Keratinocyte (primary cell): ENCODE results near the gene ASNSD1. TPM values are rescaled to one million over a fixed set of nuclear protein-coding genes. Genes with fewer than 3 reads are reported as not detected.

Experiments used
- DNase-seq: peaks from one replicate; pipeline ENCODE4 v3.0.0-alpha.2; 2011; ENCODE audit warnings: low read depth, missing footprints, low spot score
- FAIRE-seq: peaks from 2 replicates; lab custom pipeline; 2011; peaks lifted over from hg19 to GRCh38; lab: Jason Lieb, UNC
- H2AFZ ChIP-seq: 2 replicates; pipeline ENCODE4 v1.6.0; 2012; ENCODE audit warnings: low read length, control low read depth, inconsistent platforms; ENCODE audit not compliant: control insufficient read depth
- H3K27ac ChIP-seq: 2 replicates; pipeline ENCODE4 v1.5.1; 2011; ENCODE audit warnings: low read length; ENCODE audit not compliant: control insufficient read depth, insufficient read depth
- H3K27me3 ChIP-seq: 3 replicates; pipeline ENCODE4 v1.6.0; 2011; ENCODE audit warnings: low read length; ENCODE audit not compliant: control insufficient read depth, insufficient read depth; ENCODE audit errors: extremely low read depth
- H3K36me3 ChIP-seq, 2 experiments: 2 replicates in 1 of 2; 3 replicates in 1 of 2; pipeline ENCODE4 v1.5.1; 2011; ENCODE audit warnings: low read length in 2 of 2, mild to moderate bottlenecking in 1 of 2; ENCODE audit not compliant: control insufficient read depth in 2 of 2, insufficient read depth in 2 of 2; ENCODE audit errors: extremely low read depth in 1 of 2
- H3K4me1 ChIP-seq: 3 replicates; pipeline ENCODE4 v1.5.1; 2011; ENCODE audit warnings: low read length; ENCODE audit not compliant: control insufficient read depth, insufficient read depth; ENCODE audit errors: extremely low read depth
- H3K4me2 ChIP-seq: 3 replicates; pipeline ENCODE4 v1.6.0; 2011; ENCODE audit warnings: low read depth, low read length; ENCODE audit not compliant: control insufficient read depth, insufficient read depth; ENCODE audit errors: extremely low read depth
- H3K4me3 ChIP-seq, 3 experiments: fragments of 200-600 bp in 1 of 3; sonication (generic) in 1 of 3; 2 replicates in 2 of 3; 3 replicates in 1 of 3; pipeline ENCODE4 v1.5.1; 2011 to 2016; ENCODE audit warnings: low read length in 3 of 3, mild to moderate bottlenecking in 3 of 3, control low read depth in 2 of 3, inconsistent platforms in 1 of 3, low read depth in 1 of 3, mixed read lengths in 1 of 3, mixed run types in 1 of 3, moderate library complexity in 1 of 3; ENCODE audit not compliant: control insufficient read depth in 2 of 3, insufficient read depth in 2 of 3; ENCODE audit errors: extremely low read depth in 1 of 3
- H3K79me2 ChIP-seq: 2 replicates; pipeline ENCODE4 v1.6.0; 2012; ENCODE audit warnings: low read length; ENCODE audit not compliant: control insufficient read depth, insufficient read depth
- H3K9ac ChIP-seq: 3 replicates; pipeline ENCODE4 v1.6.0; 2011; ENCODE audit warnings: low read length; ENCODE audit not compliant: control insufficient read depth, insufficient read depth; ENCODE audit errors: extremely low read depth
- H3K9me1 ChIP-seq: 3 replicates; pipeline ENCODE4 v1.6.0; 2011; ENCODE audit warnings: low read length; ENCODE audit not compliant: control insufficient read depth, insufficient read depth; ENCODE audit errors: extremely low read depth
- H3K9me3 ChIP-seq: 2 replicates; pipeline ENCODE4 v1.5.1; 2012; ENCODE audit warnings: low read depth, low read length; ENCODE audit not compliant: control insufficient read depth
- H4K20me1 ChIP-seq: 3 replicates; pipeline ENCODE4 v1.6.0; 2011; ENCODE audit warnings: low read length; ENCODE audit not compliant: control insufficient read depth, insufficient read depth; ENCODE audit errors: extremely low read depth
- CTCF ChIP-seq, 3 experiments: IDR thresholded peaks in 1 of 3; conservative IDR thresholded peaks in 1 of 3; optimal IDR thresholded peaks in 1 of 3; 2 replicates in 2 of 3; 3 replicates in 1 of 3; pipeline versions ENCODE3 to v1.5.1; 2011; ENCODE audit warnings: low read length in 3 of 3, mild to moderate bottlenecking in 3 of 3, moderate library complexity in 2 of 3, control low read depth in 1 of 3, inconsistent platforms in 1 of 3; ENCODE audit not compliant: insufficient read depth in 2 of 3; ENCODE audit errors: extremely low read depth in 1 of 3
- EZH2 ChIP-seq: IDR thresholded peaks from one replicate; pipeline ENCODE4 v1.6.1; 2012; ENCODE audit warnings: inconsistent platforms, mild to moderate bottlenecking, low read length, moderate library complexity
- dilution Hi-C: fragments of 300-500 bp; cut with MboI; formaldehyde crosslinking; loops from one replicate; pipeline ENCODE4 v1.7.0; 2020; ENCODE audit warnings: low sequenced_read_pairs; ENCODE audit not compliant: extremely low pct_ligation_motif_present
- polyA plus RNA-seq, 5 experiments: library from polyadenylated mRNA; depleted of rRNA in 3 of 5; stranded (reverse) in 3 of 5; stranded (forward) in 1 of 5; unstranded in 1 of 5; fragments of >200 nt; gene quantifications; 1 replicate in 1 of 5; 2 replicates in 3 of 5; 3 replicates in 1 of 5; pipeline versions ENCODE4 v1.2.1 to v1.2.3, GENCODE V29; 2011 to 2012; ENCODE audit warnings: missing spikeins in 2 of 5, low read depth in 1 of 5, low replicate concordance in 1 of 5

The ASNSD1 gene
- polyA plus RNA-seq, 1 donor (not counting 4 experiments of a cell fraction or from before 2014, with no cell fraction given): 40.0 TPM

- H3K9ac ChIP-seq: no peak overlapping the region
- dilution Hi-C loops: no loop called here
- H2AFZ ChIP-seq: no peak overlapping the region
- no peaks in the 10 kb centered on the region for H3K9me3 ChIP-seq
- no peaks in the 10 kb centered on the region for H3K9me1 ChIP-seq
- no peak for TF ChIP-seq CTCF (optimal IDR thresholded peaks at IDR 0.05 in 1 of 3, IDR thresholded peaks at IDR 0.05 in 1 of 3, conservative IDR thresholded peaks at IDR 0.05 in 1 of 3; ENCODE audit: extremely low read depth in 1 of 3, insufficient read depth in 2 of 3, low read length in 3 of 3)
- TF ChIP-seq EZH2: no peak
- H3K27me3 ChIP-seq: no peaks in the 10 kb centered on the region
- no peak for FAIRE-seq
- DNase-seq: no peak
- no peaks in the 10 kb centered on the region for H3K79me2 ChIP-seq
- no peak overlapping the region for H3K4me3 ChIP-seq
- H3K36me3 ChIP-seq: peaks cover 0 to 3% of the 10 kb centered on the region in 2 experiments
- H3K4me2 ChIP-seq: no peak overlapping the region
- peaks cover 11% of the 10 kb centered on the region for H3K4me1 ChIP-seq
- H4K20me1 ChIP-seq: no peaks in the 10 kb centered on the region
- H3K27ac ChIP-seq: no peak overlapping the region
Observed at GRCh38 chr2:189676471-189676870, 15.2 kb downstream of the ASNSD1 start.

DNA sequence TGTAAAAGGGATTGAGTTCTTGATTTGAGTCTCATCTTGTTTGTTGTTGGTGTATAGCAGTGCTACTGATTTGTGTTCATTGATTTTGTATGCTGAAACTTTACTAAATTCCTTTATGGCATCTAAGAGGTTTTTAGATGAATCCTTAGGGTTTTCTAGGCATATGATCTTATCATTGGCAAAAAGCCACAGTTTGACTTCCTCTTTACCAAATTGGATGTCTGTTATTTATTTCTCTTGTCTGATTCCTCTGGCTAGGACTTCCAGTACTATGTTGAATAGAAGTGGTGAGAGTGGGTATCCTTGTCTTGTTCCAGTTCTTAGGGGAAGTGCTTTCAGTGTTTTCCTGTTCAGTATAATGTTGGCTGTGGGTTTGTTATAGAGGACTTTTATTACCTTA lies 18.0 kb downstream of the ASNSD1 start:
- H3K4me3 ChIP-seq: no peak overlapping the region
- H3K27ac ChIP-seq: no peak overlapping the region
- H3K9me3 ChIP-seq: no peaks in the 10 kb centered on the region
- DNase-seq: no peak
- TF ChIP-seq EZH2 (no peak), CTCF (optimal IDR thresholded peaks at IDR 0.05 in 1 of 3, IDR thresholded peaks at IDR 0.05 in 1 of 3, conservative IDR thresholded peaks at IDR 0.05 in 1 of 3; ENCODE audit: extremely low read depth in 1 of 3, insufficient read depth in 2 of 3, low read length in 3 of 3) (no peak)
- dilution Hi-C loops: no loop called here
- H3K9ac ChIP-seq: no peak overlapping the region
- H3K36me3 ChIP-seq: no peaks in the 10 kb centered on the region
- no peak overlapping the region for H3K4me2 ChIP-seq
- H3K4me1 ChIP-seq: peaks cover 7% of the 10 kb centered on the region
- no peaks in the 10 kb centered on the region for H3K9me1 ChIP-seq
- H2AFZ ChIP-seq: no peak overlapping the region
- H4K20me1 ChIP-seq: no peaks in the 10 kb centered on the region
- no peaks in the 10 kb centered on the region for H3K79me2 ChIP-seq
- FAIRE-seq: no peak
- no peaks in the 10 kb centered on the region for H3K27me3 ChIP-seq
